ENCODE measurements around the gene TM4SF4.

Gene TM4SF4

GRCh38 chr3:149532489-149533180 lies 58.1 kb downstream of the TM4SF4 start:
- no peak overlapping the region for H2AFZ ChIP-seq (ENCODE audit: low read depth, low read length, severe bottlenecking)
- H3K36me3 ChIP-seq (ENCODE audit: low read length), result no peaks in the 10 kb centered on the region
- no peaks in the 10 kb centered on the region for H3K27me3 ChIP-seq (ENCODE audit: low read length)
- no peaks in the 10 kb centered on the region for H3K9me3 ChIP-seq (ENCODE audit: insufficient read depth, low read length)
- H3K9ac ChIP-seq (ENCODE audit: low read length), result no peak overlapping the region
- no peak overlapping the region for H3K27ac ChIP-seq (ENCODE audit: low read depth, low read length)
- no peak overlapping the region for H3K4me3 ChIP-seq (ENCODE audit: insufficient read depth, low read length, poor library complexity, severe bottlenecking)
- no peaks in the 10 kb centered on the region for H4K20me1 ChIP-seq (ENCODE audit: low read depth, low read length)
- H3K9me2 ChIP-seq (replicated peaks; ENCODE audit: insufficient read depth, low read length), result no peaks in the 10 kb centered on the region
- no peaks in the 10 kb centered on the region for H3K79me2 ChIP-seq (ENCODE audit: insufficient read depth, low read length)
- TF ChIP-seq EZH2phosphoT487 (conservative IDR thresholded peaks at IDR 0.05; ENCODE audit: low read length) (no peak), CTCF (IDR thresholded peaks at IDR 0.05; ENCODE audit: insufficient read depth, low read length, poor library complexity, severe bottlenecking) (no peak)
- no peaks in the 10 kb centered on the region for H3F3A ChIP-seq (ENCODE audit: insufficient read depth)
- H3K4me2 ChIP-seq (ENCODE audit: low read depth, low read length, poor library complexity, severe bottlenecking), result no peak overlapping the region

- Histone ChIP-seq H3K4me2 (ENCODE audit: low read depth, low read length, poor library complexity, severe bottlenecking) (no peak overlapping the region), H3K9me2 (replicated peaks; ENCODE audit: insufficient read depth, low read length) (no peaks in the 10 kb centered on the region), H3K79me2 (ENCODE audit: insufficient read depth, low read length) (no peaks in the 10 kb centered on the region), H3K27ac (ENCODE audit: low read depth, low read length) (no peak overlapping the region), H3K9me3 (ENCODE audit: insufficient read depth, low read length) (no peaks in the 10 kb centered on the region), H3K27me3 (ENCODE audit: low read length) (no peaks in the 10 kb centered on the region), H2AFZ (ENCODE audit: low read depth, low read length, severe bottlenecking) (no peak overlapping the region), H3K36me3 (ENCODE audit: low read length) (no peaks in the 10 kb centered on the region), H3K4me3 (ENCODE audit: insufficient read depth, low read length, poor library complexity, severe bottlenecking) (no peak overlapping the region), H3K9ac (ENCODE audit: low read length) (no peak overlapping the region), H4K20me1 (ENCODE audit: low read depth, low read length) (no peaks in the 10 kb centered on the region), H3F3A (ENCODE audit: insufficient read depth) (no peaks in the 10 kb centered on the region)
- TF ChIP-seq CTCF (IDR thresholded peaks at IDR 0.05; ENCODE audit: insufficient read depth, low read length, poor library complexity, severe bottlenecking) (no peak), EZH2phosphoT487 (conservative IDR thresholded peaks at IDR 0.05; ENCODE audit: low read length) (no peak)
Measured at GRCh38 chr3:149534082-149534481, 59.6 kb downstream of the TM4SF4 start.

- Histone ChIP-seq H3K9ac (ENCODE audit: low read length) (no peak overlapping the region), H3K27ac (ENCODE audit: low read depth, low read length) (no peak overlapping the region), H3K79me2 (ENCODE audit: insufficient read depth, low read length) (no peaks in the 10 kb centered on the region), H4K20me1 (ENCODE audit: low read depth, low read length) (no peaks in the 10 kb centered on the region), H3K4me2 (ENCODE audit: low read depth, low read length, poor library complexity, severe bottlenecking) (no peak overlapping the region), H3K9me3 (ENCODE audit: insufficient read depth, low read length) (no peaks in the 10 kb centered on the region), H2AFZ (ENCODE audit: low read depth, low read length, severe bottlenecking) (no peak overlapping the region), H3K36me3 (ENCODE audit: low read length) (no peaks in the 10 kb centered on the region), H3K9me2 (replicated peaks; ENCODE audit: insufficient read depth, low read length) (no peaks in the 10 kb centered on the region), H3K27me3 (ENCODE audit: low read length) (no peaks in the 10 kb centered on the region), H3K4me3 (ENCODE audit: insufficient read depth, low read length, poor library complexity, severe bottlenecking) (no peak overlapping the region), H3F3A (ENCODE audit: insufficient read depth) (no peaks in the 10 kb centered on the region)
- TF ChIP-seq EZH2phosphoT487 (conservative IDR thresholded peaks at IDR 0.05; ENCODE audit: low read length) (no peak), CTCF (IDR thresholded peaks at IDR 0.05; ENCODE audit: insufficient read depth, low read length, poor library complexity, severe bottlenecking) (no peak)
Measured at GRCh38 chr3:149534671-149535332, 60.3 kb downstream of the TM4SF4 start.

Data from SU-DHL-6 (cell line).